Fibroblast of the aortic adventitia (primary cell): ENCODE measurements around the gene POLR3E. TPM values are rescaled to one million over a fixed set of nuclear protein-coding genes. Genes with fewer than 3 reads are reported as not detected.

Experiments
- DNase-seq: peaks from one replicate; pipeline ENCODE4 v3.0.0-alpha.2; 2010; ENCODE audit warnings: low read depth
- H3K4me3 ChIP-seq: 2 replicates; pipeline ENCODE4 v1.5.1; 2011; ENCODE audit warnings: low read depth, mild to moderate bottlenecking, control low read depth, low read length, moderate library complexity
- total RNA-seq: library from RNA; depleted of rRNA; stranded (reverse); fragments of >200 nt; gene quantifications from 2 replicates; pipeline ENCODE4 v1.2.3, GENCODE V29; 2012; ENCODE audit warnings: low replicate concordance
- TF ChIP-seq, protein P1 (sequence below): IDR thresholded peaks from 2 replicates; pipeline ENCODE4 v1.5.1; 2011; ENCODE audit warnings: mild to moderate bottlenecking, low read length, control low read depth, inconsistent platforms; ENCODE audit not compliant: insufficient read depth

The POLR3E gene
- total RNA-seq, 1 donor: 29.5 TPM

- no peak overlapping the region for H3K4me3 ChIP-seq
- peak; percentile 78 for DNase-seq
- TF ChIP-seq, protein P1, sequence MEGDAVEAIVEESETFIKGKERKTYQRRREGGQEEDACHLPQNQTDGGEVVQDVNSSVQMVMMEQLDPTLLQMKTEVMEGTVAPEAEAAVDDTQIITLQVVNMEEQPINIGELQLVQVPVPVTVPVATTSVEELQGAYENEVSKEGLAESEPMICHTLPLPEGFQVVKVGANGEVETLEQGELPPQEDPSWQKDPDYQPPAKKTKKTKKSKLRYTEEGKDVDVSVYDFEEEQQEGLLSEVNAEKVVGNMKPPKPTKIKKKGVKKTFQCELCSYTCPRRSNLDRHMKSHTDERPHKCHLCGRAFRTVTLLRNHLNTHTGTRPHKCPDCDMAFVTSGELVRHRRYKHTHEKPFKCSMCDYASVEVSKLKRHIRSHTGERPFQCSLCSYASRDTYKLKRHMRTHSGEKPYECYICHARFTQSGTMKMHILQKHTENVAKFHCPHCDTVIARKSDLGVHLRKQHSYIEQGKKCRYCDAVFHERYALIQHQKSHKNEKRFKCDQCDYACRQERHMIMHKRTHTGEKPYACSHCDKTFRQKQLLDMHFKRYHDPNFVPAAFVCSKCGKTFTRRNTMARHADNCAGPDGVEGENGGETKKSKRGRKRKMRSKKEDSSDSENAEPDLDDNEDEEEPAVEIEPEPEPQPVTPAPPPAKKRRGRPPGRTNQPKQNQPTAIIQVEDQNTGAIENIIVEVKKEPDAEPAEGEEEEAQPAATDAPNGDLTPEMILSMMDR: peak; percentile 86
These were observed 24.3 kb downstream of the POLR3E start for GRCh38 chr16:22321340-22322001.

GRCh38 chr16:22322021-22322471 is 24.8 kb downstream of the POLR3E start:
- DNase-seq: no peak
- TF ChIP-seq, protein P1: no peak

GRCh38 chr16:22322741-22323140 is 25.5 kb downstream of the POLR3E start:
- TF ChIP-seq, protein P1: no peak
- no peak overlapping the region for H3K4me3 ChIP-seq
- no peak for DNase-seq

More at GRCh38 chr16:22322021-22322471, 24.8 kb downstream of the POLR3E start:
- H3K4me3 ChIP-seq: no peak overlapping the region

- TF ChIP-seq, protein P1: no peak
- no peak for DNase-seq
- no peak overlapping the region for H3K4me3 ChIP-seq
These were observed 26.2 kb downstream of the POLR3E start for GRCh38 chr16:22323173-22323958.

- TF ChIP-seq, protein P1: no peak
- DNase-seq: no peak
- H3K4me3 ChIP-seq: no peak overlapping the region
These were observed 27.0 kb downstream of the POLR3E start for GRCh38 chr16:22323959-22324786.

GRCh38 chr16:22324787-22325597 is 27.8 kb downstream of the POLR3E start:
- no peak for DNase-seq
- TF ChIP-seq, protein P1: no peak
- H3K4me3 ChIP-seq: no peak overlapping the region
